Astrocyte of the cerebellum (primary cell): ENCODE measurements around the gene COL25A1.

Experiments used
- DNase-seq: peaks from one replicate; pipeline ENCODE4 v3.0.0-alpha.2; 2011; ENCODE audit warnings: low read depth
- H3K4me3 ChIP-seq: 2 replicates; pipeline ENCODE4 v1.5.1; 2011; ENCODE audit warnings: mild to moderate bottlenecking, low read depth, low read length, moderate library complexity
- CTCF ChIP-seq: IDR thresholded peaks from 2 replicates; pipeline ENCODE4 v1.5.1; 2012; ENCODE audit warnings: low read length, low read depth, moderate library complexity, mild to moderate bottlenecking; ENCODE audit errors: missing control alignments
- in situ Hi-C: cut with HindIII; loops from 2 replicates; pipeline ENCODE4 v1.10.0; 2017; ENCODE audit warnings: low sequenced_read_pairs

COL25A1 gene

DNA sequence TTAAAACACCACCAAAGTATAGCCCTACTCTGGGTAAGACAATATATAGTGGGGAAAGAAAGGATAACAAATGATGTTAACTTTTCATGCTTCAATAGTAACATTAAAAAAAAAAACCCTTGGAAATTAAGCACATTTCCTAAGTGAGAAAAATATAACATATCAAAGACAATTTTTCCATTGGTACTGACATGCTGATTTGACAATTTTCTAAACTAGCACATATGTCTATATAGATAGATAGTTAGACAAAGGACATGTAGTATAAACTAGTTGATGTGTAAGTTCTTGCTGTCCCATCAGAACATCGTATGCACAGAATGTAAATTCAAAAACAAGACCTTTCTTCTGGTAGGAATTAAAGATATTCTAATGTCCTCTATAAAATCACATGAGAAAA, 492.4 kb downstream of the COL25A1 start:
- no peak for DNase-seq
- in situ Hi-C loops, result no loop called here
- TF ChIP-seq CTCF, result no peak
- H3K4me3 ChIP-seq, result no peak overlapping the region

DNA sequence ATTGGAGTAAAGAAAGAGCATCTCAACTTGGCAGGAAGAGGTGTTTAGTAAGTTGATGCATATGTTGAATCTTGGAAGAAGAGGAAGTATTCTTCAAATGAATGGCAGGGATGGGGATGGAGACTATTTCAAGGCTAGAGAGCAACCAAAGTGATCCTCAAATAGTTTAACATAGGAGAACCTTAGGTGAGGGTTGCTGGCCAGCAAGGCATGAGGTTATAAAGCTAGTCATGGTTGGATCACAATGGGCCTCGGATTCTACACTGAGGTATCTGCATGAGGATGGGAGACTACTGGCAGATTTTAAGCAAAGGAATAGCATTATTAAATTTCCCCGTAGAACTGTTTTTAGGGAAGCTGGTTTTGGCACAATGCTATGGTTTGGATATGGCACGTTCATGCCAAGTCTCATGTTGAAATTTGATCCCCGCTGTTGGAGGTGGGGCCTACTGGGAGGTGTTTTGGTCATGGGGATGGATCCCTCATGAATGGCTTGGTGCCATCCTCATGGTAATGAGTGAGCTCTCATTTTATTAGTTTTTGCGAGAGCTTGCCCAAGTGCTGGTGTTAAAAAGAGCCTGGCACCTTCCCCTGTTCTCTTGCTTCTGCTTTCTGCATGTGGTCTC, 497.7 kb downstream of the COL25A1 start:
- H3K4me3 ChIP-seq, result no peak overlapping the region
- no peak for TF ChIP-seq CTCF
- in situ Hi-C loops, result no loop called here
- DNase-seq, result no peak

DNA sequence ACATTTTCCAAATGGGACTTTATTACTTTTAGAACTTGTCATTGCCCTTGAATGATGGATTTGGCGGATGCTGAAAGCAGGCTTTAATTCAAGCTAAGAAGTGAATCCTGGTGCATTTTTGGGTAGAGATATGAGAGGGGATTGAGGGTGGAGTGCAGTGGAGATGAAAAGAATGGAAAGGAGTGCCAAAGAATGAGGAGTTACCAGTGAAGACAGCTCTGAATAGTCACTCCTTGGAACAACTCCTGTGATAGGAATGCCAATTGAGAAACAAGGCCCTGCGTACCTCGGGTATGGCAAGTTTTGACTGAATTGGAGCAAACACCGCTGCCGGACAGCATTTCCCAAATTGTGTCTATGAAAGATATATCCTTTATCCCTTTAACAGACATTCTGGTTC, 503.2 kb downstream of the COL25A1 start:
- in situ Hi-C loops, result no loop called here
- DNase-seq, result no peak
- H3K4me3 ChIP-seq, result no peak overlapping the region
- no peak for TF ChIP-seq CTCF

DNA sequence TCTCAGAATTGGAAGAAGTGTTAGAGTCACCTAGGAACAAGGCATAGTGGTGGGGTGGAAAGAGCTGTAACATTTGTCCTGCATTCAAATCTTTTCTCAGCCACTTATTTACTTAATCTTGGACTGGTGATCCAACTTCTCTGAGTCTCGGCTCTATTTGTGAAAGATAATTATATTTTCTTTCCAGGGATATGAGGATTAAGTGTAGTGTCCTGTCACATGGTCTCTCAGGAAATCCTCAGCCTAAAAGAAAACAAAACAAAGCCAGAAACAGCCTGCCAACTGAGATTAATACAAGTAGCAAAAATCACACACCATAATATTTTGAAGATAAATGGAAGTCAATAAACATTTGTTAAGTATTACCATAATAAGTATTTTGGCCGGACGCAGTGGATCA, 506.3 kb downstream of the COL25A1 start:
- in situ Hi-C loops, result no loop called here
- no peak overlapping the region for H3K4me3 ChIP-seq
- DNase-seq, result no peak
- TF ChIP-seq CTCF, result no peak

- in situ Hi-C loops, result no loop called here
- DNase-seq, result no peak
- TF ChIP-seq CTCF, result no peak
- no peak overlapping the region for H3K4me3 ChIP-seq
Measured at GRCh38 chr4:108795733-108796132, 506.7 kb downstream of the COL25A1 start.

DNA sequence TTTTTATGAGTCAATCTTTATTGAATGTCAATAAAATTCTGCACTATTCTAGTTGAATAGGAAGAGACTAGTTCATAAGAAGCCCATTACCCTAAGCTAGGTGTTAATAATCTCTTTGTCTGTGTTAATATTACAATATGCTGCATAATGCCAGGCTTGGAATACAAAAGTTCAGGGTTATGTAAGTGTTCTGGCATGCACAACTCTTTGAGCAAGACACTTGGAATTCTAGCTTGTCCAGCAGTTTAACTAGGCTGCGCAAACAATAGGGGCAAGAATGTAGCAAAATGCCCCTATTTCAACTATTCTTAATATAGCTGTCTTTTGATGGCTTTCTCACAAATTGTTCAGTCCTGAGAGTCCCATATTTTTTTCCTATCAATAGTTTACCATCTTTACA, 508.3 kb downstream of the COL25A1 start:
- no peak for DNase-seq
- H3K4me3 ChIP-seq, result no peak overlapping the region
- in situ Hi-C loops, result no loop called here
- TF ChIP-seq CTCF, result no peak
